H1 (cell line): ENCODE measurements around the gene CAMP. TPM values are rescaled to one million over a fixed set of nuclear protein-coding genes. Genes with fewer than 3 reads are reported as not detected.
A peak's percentile ranks its signal among the peaks of the same experiment; 100 is the strongest.

Experiments used
- CTCF ChIA-PET: fragments of 300-600 bp; sonication (Branson Sonifier 250); formaldehyde crosslinking; loops from one replicate; lab custom pipeline; 2021; ENCODE audit not compliant: partially characterized antibody; lab: Charles Lee
- POLR2A ChIA-PET: fragments of 300-600 bp; sonication (Branson Sonifier 250); formaldehyde crosslinking; loops from one replicate; lab custom pipeline; 2021; ENCODE audit warnings: inconsistent platforms; ENCODE audit not compliant: partially characterized antibody; lab: Charles Lee
- DNase-seq, 2 experiments: peaks; one replicate each; pipeline versions ENCODE4 v3.0.0 to v3.0.0-alpha.2; 2010 to 2022; ENCODE audit warnings: low spot score in 2 of 2, low read depth in 1 of 2, mixed read lengths in 1 of 2
- FAIRE-seq: peaks from 2 replicates; lab custom pipeline; 2011; peaks lifted over from hg19 to GRCh38; lab: Jason Lieb, UNC
- H2AFZ ChIP-seq: 2 replicates; pipeline ENCODE4 v1.8.1; 2012; ENCODE audit warnings: low read length, inconsistent platforms
- H2AK5ac ChIP-seq: 2 replicates; pipeline ENCODE4 v1.6.1; 2013; ENCODE audit warnings: low read depth, low read length
- H2BK120ac ChIP-seq: replicated peaks from 2 replicates; pipeline ENCODE3; 2013; ENCODE audit warnings: low read depth, low read length, inconsistent platforms
- H2BK12ac ChIP-seq: 2 replicates; pipeline ENCODE4 v1.6.1; 2013; ENCODE audit warnings: low read depth, low read length
- H2BK15ac ChIP-seq: 2 replicates; pipeline ENCODE4 v1.6.1; 2013; ENCODE audit warnings: low read length
- H2BK20ac ChIP-seq: 2 replicates; pipeline ENCODE4 v1.6.1; 2013; ENCODE audit warnings: low read length
- H2BK5ac ChIP-seq: 2 replicates; pipeline ENCODE4 v1.6.1; 2013; ENCODE audit warnings: low read depth, low read length
- H3K14ac ChIP-seq: 2 replicates; pipeline ENCODE4 v1.6.1; 2013; ENCODE audit warnings: inconsistent platforms; ENCODE audit not compliant: insufficient read length
- H3K18ac ChIP-seq: 2 replicates; pipeline ENCODE4 v1.6.1; 2013; ENCODE audit warnings: low read length; ENCODE audit errors: extremely low read depth
- H3K23ac ChIP-seq: 2 replicates; pipeline ENCODE4 v1.6.1; 2013; ENCODE audit warnings: inconsistent platforms; ENCODE audit not compliant: insufficient read length
- H3K23me2 ChIP-seq: 2 replicates; pipeline ENCODE4 v1.6.1; 2013; ENCODE audit warnings: low read depth, low read length
- H3K27ac ChIP-seq: 2 replicates; pipeline ENCODE4 v1.6.1; 2011; ENCODE audit warnings: low read depth, low read length, inconsistent platforms
- H3K27me3 ChIP-seq, 4 experiments: replicated peaks in 1 of 4; 1 replicate in 1 of 4; 2 replicates in 3 of 4; pipeline versions ENCODE4 v1.6.1 to v1.8.1; 2011 to 2013; ENCODE audit warnings: low read length in 3 of 4, mild to moderate bottlenecking in 3 of 4, inconsistent platforms in 2 of 4, mixed read lengths in 2 of 4, moderate library complexity in 1 of 4; ENCODE audit not compliant: control insufficient read depth in 3 of 4, insufficient read depth in 3 of 4; ENCODE audit errors: extremely low read depth in 1 of 4
- H3K36me3 ChIP-seq, 4 experiments: 2 replicates each; pipeline versions ENCODE4 v1.6.1 to v1.8.1; 2011 to 2013; ENCODE audit warnings: mild to moderate bottlenecking in 4 of 4, low read length in 3 of 4, moderate library complexity in 2 of 4, control low read depth in 1 of 4, inconsistent platforms in 1 of 4; ENCODE audit not compliant: insufficient read depth in 4 of 4, control insufficient read depth in 2 of 4
- H3K4ac ChIP-seq: replicated peaks from 2 replicates; pipeline ENCODE3; 2013; ENCODE audit warnings: low read length, low read depth, mixed read lengths, inconsistent platforms; ENCODE audit not compliant: insufficient read length
- H3K4me1 ChIP-seq, 4 experiments: replicated peaks in 1 of 4; 1 replicate in 1 of 4; 2 replicates in 3 of 4; pipeline versions ENCODE4 v1.6.1 to v1.8.1; 2011 to 2013; ENCODE audit warnings: low read length in 3 of 4, inconsistent platforms in 2 of 4, mixed read lengths in 1 of 4; ENCODE audit not compliant: insufficient read depth in 4 of 4, control insufficient read depth in 3 of 4
- H3K4me2 ChIP-seq, 2 experiments: 2 replicates each; pipeline versions ENCODE4 v1.6.1 to v1.8.1; 2011 to 2013; ENCODE audit warnings: low read depth in 2 of 2, low read length in 2 of 2, control low read depth in 1 of 2, inconsistent platforms in 1 of 2, mild to moderate bottlenecking in 1 of 2; ENCODE audit not compliant: insufficient read depth in 1 of 2
- H3K4me3 ChIP-seq, 4 experiments: fragments of 200-600, 300-600 bp in 1 of 4; sonication (generic), shearing (Covaris generic), sonication (Bioruptor Twin) in 1 of 4; 2 replicates each; pipeline versions ENCODE4 v1.5.1 to v1.8.1; 2011 to 2016; ENCODE audit warnings: low read length in 4 of 4, low read depth in 3 of 4, control low read depth in 2 of 4, inconsistent platforms in 2 of 4, mild to moderate bottlenecking in 2 of 4, mixed read lengths in 1 of 4, moderate library complexity in 1 of 4; ENCODE audit not compliant: insufficient read depth in 2 of 4; ENCODE audit errors: extremely low read depth in 1 of 4
- H3K56ac ChIP-seq: replicated peaks from 2 replicates; pipeline ENCODE3; 2013; ENCODE audit warnings: low read depth, mild to moderate bottlenecking, mixed read lengths, low read length, inconsistent platforms; ENCODE audit not compliant: insufficient read length
- H3K79me1 ChIP-seq: 2 replicates; pipeline ENCODE4 v1.6.1; 2013; ENCODE audit warnings: low read depth, low read length, control low read depth
- H3K79me2 ChIP-seq, 2 experiments: 2 replicates each; pipeline versions ENCODE4 v1.6.1 to v1.8.1; 2012 to 2013; ENCODE audit warnings: low read length in 2 of 2, mild to moderate bottlenecking in 2 of 2, inconsistent platforms in 1 of 2; ENCODE audit not compliant: insufficient read depth in 2 of 2, control insufficient read depth in 1 of 2
- H3K9ac ChIP-seq, 4 experiments: replicated peaks in 1 of 4; 1 replicate in 1 of 4; 2 replicates in 3 of 4; pipeline versions ENCODE4 v1.6.1 to v1.8.1; 2011 to 2013; ENCODE audit warnings: low read depth in 3 of 4, low read length in 3 of 4, control low read depth in 2 of 4, mild to moderate bottlenecking in 2 of 4, moderate library complexity in 2 of 4, inconsistent platforms in 1 of 4; ENCODE audit errors: extremely low read depth in 1 of 4
- H3K9me3 ChIP-seq, 2 experiments: 2 replicates each; pipeline versions ENCODE4 v1.6.1 to v1.8.1; 2012 to 2013; ENCODE audit warnings: mild to moderate bottlenecking in 2 of 2, moderate library complexity in 2 of 2, control low read depth in 1 of 2, inconsistent platforms in 1 of 2, low read depth in 1 of 2, low read length in 1 of 2, mixed read lengths in 1 of 2; ENCODE audit not compliant: insufficient read depth in 2 of 2
- H4K20me1 ChIP-seq, 2 experiments: replicated peaks in 1 of 2; 2 replicates each; pipeline versions ENCODE3 to v1.8.1; 2011 to 2013; ENCODE audit warnings: inconsistent platforms in 2 of 2, low read length in 2 of 2, mild to moderate bottlenecking in 1 of 2; ENCODE audit not compliant: insufficient read depth in 2 of 2, control insufficient read depth in 1 of 2
- H4K5ac ChIP-seq: 2 replicates; pipeline ENCODE4 v1.6.1; 2013; ENCODE audit warnings: low read length, low read depth, mixed read lengths, inconsistent platforms; ENCODE audit not compliant: insufficient read length
- H4K8ac ChIP-seq: 2 replicates; pipeline ENCODE4 v1.8.0; 2013; ENCODE audit warnings: mild to moderate bottlenecking, moderate library complexity, low read length, inconsistent platforms; ENCODE audit not compliant: insufficient read depth; ENCODE audit errors: extremely low read depth
- H4K91ac ChIP-seq: replicated peaks from 2 replicates; pipeline ENCODE3; 2013; ENCODE audit warnings: low read length, mixed read lengths, inconsistent platforms; ENCODE audit not compliant: insufficient read length
- CEBPB ChIP-seq: IDR thresholded peaks from 2 replicates; pipeline ENCODE4 v1.6.1; 2012; ENCODE audit warnings: low read depth, low read length
- CHD1 ChIP-seq: IDR thresholded peaks from 2 replicates; pipeline ENCODE4 v1.6.1; 2012; ENCODE audit warnings: low read depth, low read length, improper control_type of control experiment
- HDAC2 ChIP-seq, 2 experiments: fragments of 300-600 bp in 1 of 2; sonication (generic) in 1 of 2; IDR thresholded peaks; 2 replicates each; pipeline ENCODE4 v1.6.1; 2011 to 2012; ENCODE audit warnings: low read depth in 2 of 2, low read length in 2 of 2, mild to moderate bottlenecking in 2 of 2, moderate library complexity in 2 of 2, borderline replicate concordance in 1 of 2, inconsistent platforms in 1 of 2
- WGBS, 2 experiments: shearing (Covaris generic) in 1 of 2; methylation state at CpG; one replicate each; pipeline versions ENCODE4 v1.1.6 to v1.1.7; 2013 to 2015; ENCODE audit warnings: low lambda C conversion rate in 2 of 2, mixed read lengths in 2 of 2, inconsistent platforms in 1 of 2, low coverage in 1 of 2, missing lambda C conversion rate in 1 of 2; ENCODE audit not compliant: insufficient replicate concordance in 2 of 2, insufficient coverage in 1 of 2, insufficient read length in 1 of 2; ENCODE audit errors: extremely low coverage in 1 of 2, missing lambda C conversion rate in 1 of 2; 5-methylcytosine and 5-hydroxymethylcytosine counted together
- polyA plus RNA-seq, 7 experiments: library from polyadenylated mRNA; depleted of rRNA in 3 of 7; stranded (reverse) in 5 of 7; unstranded in 2 of 7; fragments of >200 nt in 5 of 7; fragments of 200-250 nt in 2 of 7; gene quantifications; 1 replicate in 5 of 7; 2 replicates in 1 of 7; 4 replicates in 1 of 7; pipeline versions ENCODE4 v1.2.1 to v1.2.3, GENCODE V29; 2011 to 2013; ENCODE audit warnings: missing spikeins in 2 of 7, mixed read lengths in 2 of 7
- total RNA-seq: library from RNA; stranded (reverse); fragmentation: NEBNext Ultra II Directional; extraction: Animal tissue kit (Norgen Biotek cat#: 25700); gene quantifications from 2 replicates; pipeline ENCODE4 v1.2.1, GENCODE V29; 2021

Gene CAMP
- total and polyA plus RNA-seq, 2 of the 8 experiments (the other 6 are each of a cell fraction or from before 2014, with no cell fraction given) = not detected

GRCh38 chr3:48241796-48242455 is 18.6 kb downstream of the CAMP start:
- H2AFZ ChIP-seq = no peak overlapping the region
- no peak for FAIRE-seq
- H3K27ac ChIP-seq = no peak overlapping the region; the same call in 1 of the 2 replicates
- no peak for DNase-seq
- H3K4ac ChIP-seq = no peak overlapping the region
- H3K79me1 ChIP-seq = peaks cover 2% of the 10 kb centered on the region; the same call in 1 of the 2 replicates
- H3K56ac ChIP-seq = no peak overlapping the region
- H3K9ac ChIP-seq = peak overlapping the region in 3 of 4 experiments; percentile 92 to 98 (median 97); a peak in 6 of 7 replicates
- no peak for TF ChIP-seq HDAC2 (IDR thresholded peaks at IDR 0.05; ENCODE audit: borderline replicate concordance in 1 of 2, low read depth in 2 of 2, low read length in 2 of 2)
- TF ChIP-seq CEBPB = peak; percentile 11; the same call in 1 of the 2 replicates
- TF ChIP-seq CHD1 = no peak
- H3K4me2 ChIP-seq = peak overlapping the region; percentile 62 to 69
- H3K4me3 ChIP-seq = peak overlapping the region; percentile 92 to 98 (median 96)
- ChIA-PET POLR2A (interaction anchor here (0.6 to 8.2 kb wide), 27 partner anchors 10 to 318 kb away, joined by 3 to 84 read pairs (median 9); partner anchors contain the start of genes ATRIP, CAMP, CCDC51 and CDC25A), CTCF (interaction anchor here (1.1 to 3.2 kb wide), 3 partner anchors 35 to 204 kb away, joined by 3 to 25 read pairs (median 4); no protein-coding TSS in a partner anchor)
- H3K18ac ChIP-seq = no peak overlapping the region; the same call in 1 of the 2 replicates
- peaks cover 16% of the 10 kb centered on the region in 2 experiments for H4K20me1 ChIP-seq
- no peaks in the 10 kb centered on the region for H3K27me3 ChIP-seq
- no peak overlapping the region for H3K23ac ChIP-seq
- peaks cover 34 to 59% of the 10 kb centered on the region in 2 experiments for H3K79me2 ChIP-seq
- H3K14ac ChIP-seq = no peak overlapping the region
- H4K8ac ChIP-seq = no peak overlapping the region
- H2AK5ac ChIP-seq = 0 out of 2 replicates have a peak overlapping the region, but pooled peaks have one; percentile 15
- H3K23me2 ChIP-seq = peaks cover 4% of the 10 kb centered on the region; the same call in 1 of the 2 replicates
- no peak overlapping the region for H2BK12ac ChIP-seq
- H3K36me3 ChIP-seq = peaks cover 0 to 17% (median 7%) of the 10 kb centered on the region in 4 experiments; a peak in 3 of 8 replicates
- no peak overlapping the region for H4K5ac ChIP-seq
- H2BK15ac ChIP-seq = no peak overlapping the region
- no peak overlapping the region for H4K91ac ChIP-seq
- H3K9me3 ChIP-seq = no peaks in the 10 kb centered on the region
- peak overlapping the region; percentile 96; the same call in 1 of the 2 replicates for H2BK5ac ChIP-seq
- 32% methylated on average over 25 of the region's 26 CpGs; no CpG with 5 or more reads in 1 of the 2 experiments for WGBS, 2 experiments
- no peak overlapping the region for H2BK20ac ChIP-seq
- peaks cover 2 to 15% (median 9%) of the 10 kb centered on the region in 4 experiments; a peak in 6 of 7 replicates for H3K4me1 ChIP-seq
- H2BK120ac ChIP-seq = no peak overlapping the region
